Motor neuron (in vitro differentiated cells): Measurements from ENCODE around the gene GFAP. TPM values are rescaled to one million over a fixed set of nuclear protein-coding genes. Genes with fewer than 3 reads are reported as not detected.

Experiments used
- ATAC-seq, 8 experiments: fragments of 200-7000 bp; cut with Tn5 transposase; replicated peaks in 6 of 8; 2 replicates each; pipeline ENCODE4 v1.8.0; 2021; ENCODE audit warnings: mild to moderate bottlenecking in 8 of 8, moderate library complexity in 8 of 8
- H3K27ac ChIP-seq, 2 donors: fragments of 250-450 bp; sonication (Bioruptor Pico); 2 replicates each; pipeline ENCODE4 v1.9.0; 2021; ENCODE audit warnings: antibody characterized with exemption in 2 of 2, mild to moderate bottlenecking in 2 of 2, moderate library complexity in 1 of 2
- H3K4me1 ChIP-seq, 2 donors: fragments of 250-450 bp; sonication (Bioruptor Pico); replicated peaks in 1 of 2; 2 replicates each; pipeline ENCODE4 v1.6.1; 2021; ENCODE audit warnings: antibody characterized with exemption in 2 of 2, mild to moderate bottlenecking in 2 of 2, moderate library complexity in 1 of 2
- H3K4me3 ChIP-seq, 5 donors: fragments of 250-450 bp; sonication (Bioruptor Pico); 2 replicates each; pipeline ENCODE4 v1.9.0; 2021; ENCODE audit warnings: antibody characterized with exemption in 5 of 5, mild to moderate bottlenecking in 5 of 5, moderate library complexity in 4 of 5
- WGBS, 10 experiments: fragments of 450-650 bp; shearing (Covaris generic); methylation state at CpG; one replicate each; pipeline ENCODE4 v1.0.0; 2022; 5-methylcytosine and 5-hydroxymethylcytosine counted together
- in situ Hi-C, 9 experiments: fragments of 400-800 bp; cut with MboI; loops; one replicate each; pipeline ENCODE4 v1.15.0; 2021; ENCODE audit warnings: low sequenced_read_pairs in 9 of 9, low pct_unique_long_range_greater_than_20kb in 2 of 9; ENCODE audit not compliant: unreplicated experiment in 9 of 9
- total RNA-seq, 8 experiments: library from RNA; unstranded; fragments of 300-600 nt; gene quantifications; 2 replicates each; pipeline versions ENCODE4 v1.2.3 to v1.2.4, GENCODE V29; 2022

The GFAP gene
- total RNA-seq, 8 experiments from 2014 or later, result 0.92 to 2,179 (median 1.8) TPM

DNA sequence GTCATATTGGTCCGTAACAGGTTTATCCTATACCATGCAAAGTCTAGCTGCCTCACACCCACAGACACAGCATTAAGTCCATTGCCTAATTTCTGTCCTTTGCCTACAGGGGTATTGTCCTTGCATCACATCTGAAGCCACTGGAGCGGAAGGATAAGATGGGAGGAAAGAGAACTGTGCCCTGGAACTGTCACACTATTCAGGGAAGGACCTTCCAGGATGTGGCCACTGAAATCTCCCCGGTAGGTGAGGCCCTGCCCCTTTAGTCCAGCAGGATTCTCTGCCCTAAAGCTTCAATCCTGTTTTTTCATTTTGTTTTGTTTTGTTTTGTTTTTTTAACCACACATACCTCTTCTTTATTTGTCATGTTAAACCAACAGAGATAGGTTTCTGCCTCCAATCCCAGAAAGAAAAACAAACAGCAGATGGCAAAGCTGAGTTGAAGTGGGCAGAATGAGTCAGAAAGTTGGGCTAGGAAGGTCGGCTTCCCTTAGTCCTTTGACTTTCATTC, 13.8 kb downstream of the GFAP start:
- in situ Hi-C loops, result loop anchor here in 2 of 9 experiments (25.0 kb wide), 2 partner anchors 111 to 136 kb away; no protein-coding TSS in a partner anchor
- ATAC-seq, result no peak
- WGBS, 10 experiments, result 33 to 100% (median 100%) methylated on average over 1 to 4 of the region's 4 CpGs; no CpG with 5 or more reads in 1 of the 10 experiments
- Histone ChIP-seq H3K27ac (no peak overlapping the region), H3K4me1 (peaks cover 7 to 12% of the 10 kb centered on the region in 2 donors), H3K4me3 (no peak overlapping the region)

DNA sequence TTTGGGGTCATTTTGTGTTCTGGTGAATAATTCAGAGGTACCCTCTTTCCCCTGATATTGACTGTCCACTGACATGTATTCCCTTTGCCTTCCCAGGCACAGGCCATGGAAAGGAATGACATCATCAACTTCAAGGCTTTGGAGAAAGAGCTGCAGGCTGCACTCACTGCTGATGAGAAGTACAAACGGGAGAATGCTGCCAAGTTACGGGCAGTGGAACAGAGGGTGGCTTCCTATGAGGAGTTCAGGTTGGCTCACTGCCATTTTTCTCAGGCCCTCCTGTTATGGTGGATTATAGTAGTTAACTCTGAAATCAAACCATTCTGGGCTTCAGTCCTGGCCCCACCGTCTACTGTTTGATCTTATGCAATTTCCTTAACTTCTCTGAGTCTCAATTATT, 14.4 kb downstream of the GFAP start:
- peak in 2 of 8 experiments; percentile 20 to 49 for ATAC-seq
- peaks cover 7 to 12% of the 10 kb centered on the region in 2 donors for H3K4me1 ChIP-seq
- in situ Hi-C loops, result loop anchor here in 2 of 9 experiments (25.0 kb wide), 2 partner anchors 111 to 136 kb away; no protein-coding TSS in a partner anchor
- H3K27ac ChIP-seq, result no peak overlapping the region
- H3K4me3 ChIP-seq, result no peak overlapping the region
- 14 to 100% (median 58%) methylated on average over 1 to 3 of the region's 3 CpGs; no CpG with 5 or more reads in 2 of the 10 experiments for WGBS, 10 experiments

DNA sequence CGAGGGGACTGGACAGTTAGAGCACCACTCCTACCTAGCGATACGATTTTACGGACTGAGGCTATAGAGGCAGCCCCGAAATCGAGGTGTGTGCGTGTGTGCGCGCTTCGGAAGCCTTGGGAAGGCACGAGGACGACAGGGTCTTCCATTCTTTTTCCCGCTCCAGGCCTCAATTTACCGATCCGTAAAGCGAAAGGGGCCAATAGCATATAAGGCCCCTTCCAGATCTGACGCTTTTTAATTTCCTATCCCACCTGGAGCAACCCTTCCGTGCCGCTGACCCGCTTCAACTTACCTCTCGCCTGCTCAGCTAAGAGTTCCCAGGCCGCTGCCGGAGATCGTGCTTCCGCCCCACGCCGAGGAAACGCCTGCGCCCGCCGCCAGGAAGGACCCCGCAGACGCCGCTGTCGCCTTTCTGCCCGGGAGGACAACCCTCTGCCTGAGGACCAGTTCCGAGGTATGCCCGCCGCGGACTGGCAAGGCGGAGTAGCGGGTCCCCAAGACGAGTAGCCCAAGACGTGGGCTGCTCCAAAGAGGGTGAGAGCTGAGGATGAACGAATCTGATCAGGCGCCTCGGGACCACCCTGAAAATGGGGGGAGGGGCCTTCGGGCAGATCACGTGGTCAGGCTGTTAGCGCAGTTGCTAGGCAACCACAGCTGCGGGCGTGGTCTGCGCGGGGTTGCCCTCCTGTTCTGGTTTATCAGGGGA, 16.1 kb downstream of the GFAP start, which contains the start of gene EFTUD2:
TSS of gene EFTUD2 (minus strand) at position 372 of the 709 bp plus-strand sequence. CDS start 4,924 bp downstream, outside the sequence.
- in situ Hi-C loops, result no loop called here
- Histone ChIP-seq H3K27ac (peak within 1 kb of the TSS; percentile 100), H3K4me1 (peaks cover 7 to 12% of the 10 kb centered on the region in 2 donors), H3K4me3 (peak within 1 kb of the TSS; percentile 50 to 87 (median 70))
- peak; percentile 87 to 92 (median 88) for ATAC-seq
- WGBS, 10 experiments, result 0% methylated on average over 2 to 23 of the region's 54 CpGs; no CpG with 5 or more reads in 3 of the 10 experiments

DNA sequence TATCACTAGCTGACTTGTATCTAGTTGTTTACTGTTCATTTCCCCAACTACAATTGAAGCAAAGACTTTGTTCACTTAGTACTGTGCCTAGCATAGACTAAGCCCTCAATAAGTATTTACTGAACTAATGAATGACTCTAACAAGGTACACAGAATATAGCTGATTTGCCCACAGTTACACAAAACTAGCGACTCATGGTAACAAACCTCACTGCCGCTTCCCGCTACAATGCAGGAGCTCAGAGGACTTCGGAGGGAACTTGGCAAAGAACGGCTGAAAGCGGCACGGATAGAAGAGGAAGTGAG, 16.6 kb downstream of the GFAP start:
- Histone ChIP-seq H3K4me1 (peaks cover 7 to 12% of the 10 kb centered on the region in 2 donors), H3K27ac (peak overlapping the region; percentile 100), H3K4me3 (peak overlapping the region; percentile 50 to 87 (median 70))
- ATAC-seq, result no peak
- in situ Hi-C loops, result no loop called here
- 0 to 14% (median 0%) methylated on average over 1 to 7 of the region's 7 CpGs; no CpG with 5 or more reads in 3 of the 10 experiments for WGBS, 10 experiments

DNA sequence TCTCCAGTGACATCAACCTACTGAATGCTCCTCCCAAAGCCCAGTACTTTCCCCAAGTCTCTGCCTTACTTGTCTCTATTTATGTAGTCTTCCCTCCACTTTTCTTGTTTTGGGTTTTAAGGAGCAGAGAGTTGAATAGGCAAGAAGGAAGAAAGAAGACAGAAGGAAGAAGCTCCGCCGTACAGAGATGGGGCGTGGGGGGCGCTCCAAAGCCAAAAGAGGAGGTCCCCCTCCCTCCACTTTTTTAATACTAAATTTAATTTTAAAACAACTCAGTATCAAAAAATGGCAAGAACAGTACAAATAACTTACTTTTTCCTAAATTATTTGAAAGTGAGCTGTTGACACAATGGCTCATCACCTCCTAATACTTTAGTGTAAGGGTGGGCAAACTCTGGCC, 20.7 kb downstream of the GFAP start:
- in situ Hi-C loops, result no loop called here
- peaks cover 7 to 11% of the 10 kb centered on the region in 2 donors for H3K4me1 ChIP-seq
- 91 to 100% (median 99%) methylated on average over 1 to 4 of the region's 4 CpGs; no CpG with 5 or more reads in 2 of the 10 experiments for WGBS, 10 experiments
- no peak overlapping the region for H3K4me3 ChIP-seq
- H3K27ac ChIP-seq, result no peak overlapping the region
- ATAC-seq, result no peak

DNA sequence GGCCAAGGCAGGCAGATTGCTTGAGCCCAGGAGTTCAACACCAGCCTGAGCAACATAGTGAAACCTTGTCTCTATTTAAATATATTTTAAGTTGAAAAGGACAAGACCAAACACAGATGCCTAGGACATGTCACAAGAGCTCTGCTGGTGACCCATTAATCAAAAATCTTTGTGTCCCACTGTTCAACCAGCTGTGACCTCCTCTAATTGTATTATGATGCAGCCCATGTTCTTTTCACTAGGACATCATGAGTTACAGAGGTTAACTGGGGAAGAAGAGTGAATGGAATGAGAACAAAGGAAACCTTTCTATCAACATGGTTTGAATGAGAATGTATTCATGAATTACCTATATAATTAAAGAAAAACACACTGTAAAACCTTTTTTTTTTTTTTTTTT, 23.1 kb downstream of the GFAP start:
- ATAC-seq, result peak in 3 of 8 experiments; percentile 47 to 72 (median 65)
- H3K4me1 ChIP-seq, result peaks cover 0 to 2% of the 10 kb centered on the region in 2 donors
- no peak overlapping the region for H3K4me3 ChIP-seq
- no peak overlapping the region for H3K27ac ChIP-seq
- in situ Hi-C loops, result no loop called here

DNA sequence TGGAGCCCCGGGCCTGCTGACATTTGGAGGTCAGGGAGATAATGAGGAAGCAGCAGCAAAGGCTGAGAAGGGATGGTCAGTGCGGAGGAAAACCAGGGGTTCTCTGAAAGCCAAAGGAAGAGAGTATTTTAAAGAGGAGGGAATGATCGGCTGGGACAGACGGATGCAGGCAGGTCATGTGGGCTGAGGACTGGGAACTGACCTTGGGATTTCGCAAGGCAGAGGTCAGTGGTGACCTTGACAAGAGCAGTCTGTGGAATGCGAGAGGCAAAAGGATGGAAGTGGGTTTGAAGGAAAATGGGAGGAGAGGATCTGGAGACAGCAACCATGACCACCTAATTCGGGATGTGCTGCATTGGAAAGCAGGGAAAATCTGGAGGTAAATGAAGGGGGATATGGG, 26.3 kb downstream of the GFAP start:
- Histone ChIP-seq H3K27ac (no peak overlapping the region), H3K4me3 (no peak overlapping the region), H3K4me1 (peaks cover 0 to 2% of the 10 kb centered on the region in 2 donors)
- no peak for ATAC-seq
- 63 to 100% (median 93%) methylated on average over 1 to 6 of the region's 7 CpGs; no CpG with 5 or more reads in 3 of the 10 experiments for WGBS, 10 experiments
- in situ Hi-C loops, result no loop called here

DNA sequence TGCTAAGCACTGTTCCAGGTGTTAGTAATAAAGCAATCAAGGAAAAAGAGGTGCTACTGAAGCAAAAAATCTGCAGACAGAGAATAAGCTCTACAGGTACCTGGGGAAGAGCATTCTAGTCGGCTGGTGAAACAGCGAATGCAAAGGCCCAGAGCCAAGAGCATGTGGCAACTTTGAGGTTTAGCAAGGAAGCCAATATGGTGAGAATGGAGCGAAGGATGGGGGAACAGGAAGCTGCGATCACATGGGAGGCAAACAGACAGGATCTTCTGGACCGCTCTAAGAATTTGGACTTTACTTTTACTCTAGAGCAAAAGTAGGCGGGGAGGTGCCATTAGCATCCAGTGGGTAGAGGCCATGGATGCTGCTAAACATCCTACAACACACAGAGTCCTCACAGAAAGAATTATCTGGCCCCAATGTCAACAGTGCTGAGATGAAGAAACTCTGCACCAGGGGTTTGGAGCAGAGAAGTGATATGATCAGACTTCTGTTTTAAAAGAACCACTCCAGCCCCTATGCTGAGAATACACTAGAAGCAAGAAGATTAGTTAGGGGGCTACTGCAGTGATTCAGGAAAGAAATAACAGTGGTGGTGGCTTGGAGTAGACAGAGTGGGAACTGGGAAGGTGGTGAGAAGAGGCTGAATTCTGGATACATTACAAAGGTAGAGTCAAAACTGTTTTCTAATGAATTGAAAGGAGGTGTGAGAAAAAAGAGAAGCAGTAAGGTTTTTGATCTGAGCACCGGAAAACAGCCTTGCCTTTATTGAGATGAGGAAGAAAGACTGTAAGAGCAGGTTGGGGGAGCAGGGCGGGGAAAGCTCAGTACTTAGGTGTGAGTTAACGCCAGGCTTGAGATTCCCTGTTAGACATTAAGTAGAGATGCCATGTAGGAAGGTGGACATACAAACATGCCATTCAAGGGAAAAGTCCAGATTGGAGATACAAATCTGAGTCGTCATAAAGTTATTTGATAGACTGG, 27.0 kb downstream of the GFAP start:
- in situ Hi-C loops, result no loop called here
- 91 to 100% (median 96%) methylated on average over 3 to 9 of the region's 10 CpGs; no CpG with 5 or more reads in 1 of the 10 experiments for WGBS, 10 experiments
- Histone ChIP-seq H3K4me1 (peaks cover 0 to 2% of the 10 kb centered on the region in 2 donors), H3K4me3 (no peak overlapping the region), H3K27ac (no peak overlapping the region)
- ATAC-seq, result no peak

DNA sequence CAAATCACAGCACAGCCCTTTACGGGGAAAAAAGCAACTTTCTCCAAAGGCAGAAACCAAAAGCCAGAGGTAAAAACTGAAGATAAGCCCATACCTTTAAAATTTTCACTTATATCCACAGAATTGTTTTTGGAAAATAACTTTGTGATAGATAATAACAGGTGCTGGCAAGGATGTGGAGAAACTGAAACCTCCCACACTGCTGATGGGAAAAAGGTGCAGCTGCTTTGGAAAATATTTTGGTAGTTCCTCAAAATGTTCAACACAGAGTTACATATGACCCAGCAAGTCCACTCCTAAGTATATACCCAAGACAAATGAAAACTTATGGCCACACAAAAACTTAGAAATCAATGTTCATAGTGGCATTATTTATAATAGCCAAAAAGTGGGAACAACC, 28.3 kb downstream of the GFAP start:
- in situ Hi-C loops, result no loop called here
- 100% methylated on average over 1 of the region's 1 CpG; no CpG with 5 or more reads in 6 of the 10 experiments for WGBS, 10 experiments

DNA sequence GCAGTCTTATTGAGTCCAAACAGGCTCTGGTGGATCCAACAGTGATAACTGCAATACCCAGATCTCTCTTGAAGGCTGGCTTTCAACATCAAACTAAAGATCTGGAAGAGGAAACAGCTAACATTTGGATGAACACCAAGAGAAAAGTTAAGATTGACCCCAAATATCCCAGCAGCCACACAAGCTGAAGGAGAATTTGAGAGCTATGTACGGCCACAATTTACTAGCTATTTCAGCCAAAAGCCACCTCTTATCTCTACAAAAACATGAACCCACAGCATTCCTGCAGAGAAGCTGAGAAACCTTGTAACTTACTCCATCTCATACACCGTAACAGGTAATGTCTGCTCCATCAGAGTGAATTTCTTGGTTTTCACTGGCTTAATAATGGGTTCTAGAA, 30.4 kb downstream of the GFAP start:
- no peak for ATAC-seq
- Histone ChIP-seq H3K4me3 (no peak overlapping the region), H3K4me1 (no peaks in the 10 kb centered on the region), H3K27ac (no peak overlapping the region)
- 94 to 100% (median 100%) methylated on average over 1 to 2 of the region's 2 CpGs; no CpG with 5 or more reads in 3 of the 10 experiments for WGBS, 10 experiments
- in situ Hi-C loops, result no loop called here

More for the DNA sequence above, 28.3 kb downstream of the GFAP start:
- H3K4me3 ChIP-seq, result no peak overlapping the region
- H3K27ac ChIP-seq, result no peak overlapping the region
- no peak for ATAC-seq
- H3K4me1 ChIP-seq, result no peaks in the 10 kb centered on the region

DNA sequence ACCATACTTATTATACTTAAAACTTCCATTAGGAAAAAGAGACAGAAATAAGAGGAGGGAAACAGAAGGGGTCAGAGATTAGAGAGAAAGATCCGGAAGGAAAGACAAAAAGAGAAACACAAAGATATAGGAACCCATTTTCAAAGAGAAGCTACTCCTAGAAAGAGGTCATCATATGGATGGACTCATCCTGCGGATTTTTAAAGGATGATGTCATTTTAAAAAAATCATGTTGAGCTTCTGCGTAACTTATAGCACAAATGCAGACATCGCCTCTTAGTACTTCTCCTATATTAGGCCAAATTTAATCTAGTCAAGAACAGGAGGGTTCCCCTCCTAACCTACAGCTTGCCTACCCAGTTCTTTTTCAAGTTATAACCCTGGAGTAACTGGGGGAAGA, 34.2 kb downstream of the GFAP start:
- WGBS, 10 experiments, result 41 to 100% (median 91%) methylated on average over 2 to 4 of the region's 4 CpGs
- no peak for ATAC-seq
- Histone ChIP-seq H3K4me1 (no peaks in the 10 kb centered on the region), H3K27ac (no peak overlapping the region), H3K4me3 (no peak overlapping the region)
- in situ Hi-C loops, result no loop called here

DNA sequence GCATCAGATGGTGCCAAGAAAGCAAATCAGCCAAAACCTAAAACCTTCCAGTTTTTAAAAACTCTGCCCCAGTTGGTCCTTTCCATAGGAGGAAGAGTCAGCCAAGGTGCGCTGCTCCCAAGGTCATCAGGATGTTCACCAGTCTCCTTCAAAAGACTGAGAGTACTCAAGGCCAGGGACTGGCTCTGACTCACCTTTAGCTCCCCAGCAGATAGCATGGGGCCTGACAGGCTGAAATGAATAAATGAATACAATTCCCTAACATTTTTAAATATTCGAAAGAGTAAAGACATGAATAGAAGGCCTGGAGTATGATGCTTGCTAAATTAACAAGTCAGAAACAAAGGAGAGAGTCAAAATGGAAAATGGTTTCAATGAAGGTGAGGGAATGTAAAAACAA, 35.2 kb downstream of the GFAP start:
- H3K4me1 ChIP-seq, result no peaks in the 10 kb centered on the region
- H3K27ac ChIP-seq, result no peak overlapping the region
- WGBS, 10 experiments, result 14 to 100% (median 74%) methylated on average over 1 to 2 of the region's 2 CpGs; no CpG with 5 or more reads in 2 of the 10 experiments
- peak in 4 of 8 experiments; percentile 50 to 97 (median 78) for ATAC-seq
- no peak overlapping the region for H3K4me3 ChIP-seq
- in situ Hi-C loops, result no loop called here
